K562 (cell line): ENCODE results near the gene SCN2B. TPM values are rescaled to one million over a fixed set of nuclear protein-coding genes. Genes with fewer than 3 reads are reported as not detected.
"Not testable (repeated sequence)": the region's sequence is repeated elsewhere in the genome, so short reads cannot be mapped to it uniquely, and the experiment has no call there.

Source experiments
- ATAC-seq: fragments of 200-7000 bp; cut with Tn5 transposase; 3 replicates; pipeline ENCODE4 v1.9.1; 2020; ENCODE audit warnings: moderate library complexity
- BruUV-seq: library from RNA; stranded (reverse); fragments of 400-500 nt; replicated peaks from 2 replicates; lab custom pipeline; 2021; lab: Mats Ljungman, UMichigan
- CTCF ChIA-PET: fragments of 300-600 bp; formaldehyde crosslinking; extraction: SDS; loops from one replicate; lab custom pipeline; 2021; ENCODE audit warnings: low intra/inter-chr PET ratio; lab: Yijun Ruan, JAX
- POLR2A ChIA-PET: fragments of 300-600, 350-650 bp; sonication (Branson Sonifier 250); formaldehyde crosslinking; extraction: SDS; loops from one replicate; lab custom pipeline; 2021; ENCODE audit warnings: antibody characterized with exemption, inconsistent platforms; lab: Yijun Ruan, JAX
- DNase-seq, 4 experiments: peaks; one replicate each; pipeline versions ENCODE4 v3.0.0 to v3.0.0-alpha.2; 2011 to 2018; ENCODE audit warnings: low spot score in 3 of 4, mixed read lengths in 3 of 4; ENCODE audit errors: extremely low read depth in 1 of 4
- FAIRE-seq: peaks from 2 replicates; lab custom pipeline; 2011; peaks lifted over from hg19 to GRCh38; lab: Jason Lieb, UNC
- H2AFZ ChIP-seq: 2 replicates; pipeline ENCODE4 v1.6.0; 2011; ENCODE audit warnings: low read depth, low read length, control low read depth, inconsistent platforms
- H3K27ac ChIP-seq: fragments of 200-600 bp; 3 replicates; pipeline ENCODE4 v1.8.0; 2011; ENCODE audit warnings: low read depth, mild to moderate bottlenecking, control low read depth, inconsistent platforms, low read length, moderate library complexity, mixed read lengths; ENCODE audit errors: extremely low read depth
- H3K27me3 ChIP-seq, 2 experiments: fragments of 300-600 bp in 1 of 2; 2 replicates in 1 of 2; 3 replicates in 1 of 2; pipeline versions ENCODE4 v1.6.0 to v1.8.0; 2011; ENCODE audit warnings: inconsistent platforms in 2 of 2, low read length in 2 of 2, mild to moderate bottlenecking in 1 of 2, mixed read lengths in 1 of 2, moderate library complexity in 1 of 2; ENCODE audit not compliant: control insufficient read depth in 2 of 2, insufficient read depth in 2 of 2
- H3K36me3 ChIP-seq: fragments of 300-600 bp; 3 replicates; pipeline ENCODE4 v1.8.0; 2011; ENCODE audit warnings: mild to moderate bottlenecking, low read length, inconsistent platforms; ENCODE audit not compliant: control insufficient read depth, insufficient read depth
- H3K4me1 ChIP-seq, 2 experiments: fragments of 200-600 bp in 1 of 2; replicated peaks in 1 of 2; 2 replicates in 1 of 2; 3 replicates in 1 of 2; pipeline versions ENCODE4 v1.5.1 to v1.8.0; 2011; ENCODE audit warnings: inconsistent platforms in 2 of 2, low read length in 2 of 2, mild to moderate bottlenecking in 1 of 2, mixed read lengths in 1 of 2, moderate library complexity in 1 of 2; ENCODE audit not compliant: control insufficient read depth in 2 of 2, insufficient read depth in 2 of 2
- H3K4me2 ChIP-seq: 2 replicates; pipeline ENCODE4 v1.6.1; 2011; ENCODE audit warnings: low read length, control low read depth, inconsistent platforms, mixed read lengths; ENCODE audit not compliant: insufficient read depth
- H3K4me3 ChIP-seq: fragments of 200-600 bp; sonication (generic), shearing (Covaris generic); 2 replicates; pipeline ENCODE4 v1.5.1; 2016; ENCODE audit warnings: control low read depth, inconsistent platforms
- H3K79me2 ChIP-seq: fragments of 200-600 bp; 3 replicates; pipeline ENCODE4 v1.8.0; 2011; ENCODE audit warnings: low read length, inconsistent platforms; ENCODE audit not compliant: control insufficient read depth, insufficient read depth
- H3K9ac ChIP-seq, 2 experiments: 2 replicates each; pipeline versions ENCODE4 v1.6.0 to v1.6.1; 2011; ENCODE audit warnings: low read depth in 2 of 2, low read length in 2 of 2, control low read depth in 1 of 2, inconsistent platforms in 1 of 2, mild to moderate bottlenecking in 1 of 2, mixed read lengths in 1 of 2; ENCODE audit not compliant: insufficient read depth in 1 of 2
- H3K9me1 ChIP-seq: one replicate; pipeline ENCODE4 v1.6.0; 2011; ENCODE audit warnings: inconsistent platforms, mild to moderate bottlenecking, low read length, moderate library complexity; ENCODE audit not compliant: control insufficient read depth, insufficient read depth
- H3K9me3 ChIP-seq: replicated peaks from 2 replicates; pipeline ENCODE4 v1.5.1; 2011; ENCODE audit warnings: low read depth, low read length, inconsistent platforms; ENCODE audit not compliant: control insufficient read depth, insufficient read depth
- H4K20me1 ChIP-seq: replicated peaks from 2 replicates; pipeline ENCODE4 v1.6.1; 2011; ENCODE audit warnings: low read length, inconsistent platforms, mixed read lengths; ENCODE audit not compliant: control insufficient read depth, insufficient read depth
- ZBTB33 ChIP-seq: sonication (generic); formaldehyde crosslinking; IDR thresholded peaks from 2 replicates; pipeline ENCODE4 v1.8.1; 2023; ENCODE audit warnings: mild to moderate bottlenecking, missing genetic modification reagents
- ZFP36 ChIP-seq: fragments of 150-350 bp; IDR thresholded peaks from 2 replicates; pipeline ENCODE4 v1.6.1; 2018; ENCODE audit warnings: low read length, low read depth; ENCODE audit not compliant: partially characterized antibody
- ZNF766 ChIP-seq: fragments of 200-800 bp; sonication (Bioruptor generic); conservative IDR thresholded peaks from 2 replicates; pipeline ENCODE4 v1.6.1; 2016; ENCODE audit warnings: missing genetic modification characterization, missing compliant biosample characterization
- WGBS: fragments of 100-300 bp; shearing (Covaris generic); methylation state at CpG from one replicate; pipeline ENCODE4 v1.1.6; 2016; ENCODE audit warnings: low coverage, mixed read lengths; ENCODE audit not compliant: insufficient coverage; ENCODE audit errors: missing lambda C conversion rate; 5-methylcytosine and 5-hydroxymethylcytosine counted together
- in situ Hi-C: fragments of 300-500 bp; cut with MboI; formaldehyde crosslinking; loops from 4 replicates; pipeline ENCODE4 v1.15.0; 2018; ENCODE audit warnings: inconsistent platforms, mixed read lengths
- intact Hi-C: fragments of 100-400 bp; cut with micrococcal nuclease; formaldehyde crosslinking; loops from 2 replicates; pipeline ENCODE4 v1.14.2; 2022
- polyA plus RNA-seq, 8 experiments: library from polyadenylated mRNA; depleted of rRNA in 4 of 8; stranded (reverse) in 5 of 8; unstranded in 3 of 8; fragments of >200 nt; fragmentation: Nextera tagmentation in 2 of 8; fragmentation: Illumina TruSeq in 1 of 8; extraction: Ambion mirVana in 2 of 8; extraction: Trizol in 1 of 8; gene quantifications; 2 replicates each; pipeline versions ENCODE4 v1.2.1 to v1.2.3, GENCODE V29; 2011 to 2014; ENCODE audit warnings: inconsistent platforms in 1 of 8, missing spikeins in 1 of 8
- total RNA-seq, 7 experiments: library from RNA; depleted of rRNA in 6 of 7; stranded (reverse); fragments of >200 nt in 6 of 7; fragmentation: Illumina TruSeq in 2 of 7; extraction: Trizol in 2 of 7; gene quantifications; 2 replicates each; pipeline versions ENCODE4 v1.2.1 to v1.2.3, GENCODE V29; 2011 to 2021; ENCODE audit warnings: low replicate concordance in 1 of 7

SCN2B gene
- total and polyA plus RNA-seq, 9 of the 15 experiments (the other 6 are each of a cell fraction or from before 2014, with no cell fraction given): not detected

GRCh38 chr11:118192817-118193216, 16.4 kb upstream of the SCN2B start:
- CTCF ChIA-PET: interaction anchor here (0.7 kb wide), 1 partner anchor 166 kb away, joined by 4 read pairs; the partner anchor contains the start of gene UBE4A
- not testable (repeated sequence) for ATAC-seq

GRCh38 chr11:118190942-118191506, 14.6 kb upstream of the SCN2B start:
- H4K20me1 ChIP-seq, BruUV-seq, CTCF ChIA-PET, DNase-seq, H3K36me3 ChIP-seq, intact Hi-C loops, H3K9ac ChIP-seq, H2AFZ ChIP-seq, H3K4me2 ChIP-seq, H3K27ac ChIP-seq, H3K9me3 ChIP-seq, ATAC-seq, H3K79me2 ChIP-seq, H3K9me1 ChIP-seq, H3K4me3 ChIP-seq, H3K4me1 ChIP-seq, FAIRE-seq, POLR2A ChIA-PET, in situ Hi-C loops: not testable (repeated sequence)
- WGBS: 0% methylated on average over 2 of the region's 2 CpGs
- H3K27me3 ChIP-seq: peaks cover 8 to 18% of the 10 kb centered on the region in 2 experiments; a peak in 4 of 5 replicates

More at GRCh38 chr11:118192817-118193216, 16.4 kb upstream of the SCN2B start:
- 20% methylated on average over 5 of the region's 5 CpGs for WGBS
- intact Hi-C loops, FAIRE-seq, H2AFZ ChIP-seq, H3K9ac ChIP-seq, H3K4me2 ChIP-seq, H3K27ac ChIP-seq, H3K9me1 ChIP-seq, BruUV-seq, DNase-seq, H3K79me2 ChIP-seq, H3K4me1 ChIP-seq, POLR2A ChIA-PET, H3K9me3 ChIP-seq, H3K36me3 ChIP-seq, H4K20me1 ChIP-seq, in situ Hi-C loops, H3K4me3 ChIP-seq: not testable (repeated sequence)
- TF ChIP-seq ZFP36: peak; percentile 45
- TF ChIP-seq ZNF766 (CRISPR knock-in tag): 0 out of 2 replicates have a peak, but pooled peaks have one; percentile 56
- TF ChIP-seq ZBTB33 (CRISPR knock-in tag): 0 out of 2 replicates have a peak, but pooled peaks have one; percentile 51
- H3K27me3 ChIP-seq: peaks cover 0 to 15% of the 10 kb centered on the region in 2 experiments; a peak in 3 of 5 replicates
